Hepatocyte (in vitro differentiated cells): ENCODE results near the gene ZBTB7C.

Experiments
- EZH2 ChIP-seq: fragments of 200-600 bp; sonication (generic); IDR thresholded peaks from 2 replicates; pipeline ENCODE4 v1.6.1; 2016; ENCODE audit warnings: antibody characterized with exemption, mild to moderate bottlenecking, borderline replicate concordance
- EZH2phosphoT487 ChIP-seq: fragments of 200-600 bp; sonication (generic); IDR thresholded peaks from one replicate; pipeline ENCODE4 v1.6.1; 2018; ENCODE audit warnings: antibody characterized with exemption, mild to moderate bottlenecking, low read depth, moderate library complexity; ENCODE audit not compliant: unreplicated experiment, severe bottlenecking
- TF ChIP-seq, protein P1 (sequence below): fragments of 200-600 bp; sonication (generic); IDR thresholded peaks from 2 replicates; pipeline ENCODE4 v1.5.1; 2016; ENCODE audit warnings: antibody characterized with exemption, mild to moderate bottlenecking; ENCODE audit not compliant: poor library complexity

DNA sequence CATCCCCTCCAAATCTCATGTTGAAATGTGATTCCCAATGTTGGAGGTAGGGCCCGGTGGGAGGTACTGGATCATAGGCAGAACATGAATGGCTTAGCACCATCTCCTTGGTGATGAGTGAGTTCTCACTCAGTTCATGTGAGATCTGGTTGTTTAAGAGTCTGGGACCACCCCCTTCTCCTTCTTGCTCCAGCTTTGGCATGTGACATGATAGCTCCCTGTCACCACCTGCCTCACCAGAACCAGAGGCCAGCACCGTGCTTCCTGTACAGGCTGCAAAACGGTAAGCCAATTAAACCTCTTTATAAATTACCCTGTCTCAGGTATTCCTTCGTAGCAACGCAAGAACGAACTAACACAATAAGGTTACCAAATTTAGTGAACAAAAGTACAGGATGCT lies 95.4 kb downstream of the ZBTB7C start:
- TF ChIP-seq, protein P1, sequence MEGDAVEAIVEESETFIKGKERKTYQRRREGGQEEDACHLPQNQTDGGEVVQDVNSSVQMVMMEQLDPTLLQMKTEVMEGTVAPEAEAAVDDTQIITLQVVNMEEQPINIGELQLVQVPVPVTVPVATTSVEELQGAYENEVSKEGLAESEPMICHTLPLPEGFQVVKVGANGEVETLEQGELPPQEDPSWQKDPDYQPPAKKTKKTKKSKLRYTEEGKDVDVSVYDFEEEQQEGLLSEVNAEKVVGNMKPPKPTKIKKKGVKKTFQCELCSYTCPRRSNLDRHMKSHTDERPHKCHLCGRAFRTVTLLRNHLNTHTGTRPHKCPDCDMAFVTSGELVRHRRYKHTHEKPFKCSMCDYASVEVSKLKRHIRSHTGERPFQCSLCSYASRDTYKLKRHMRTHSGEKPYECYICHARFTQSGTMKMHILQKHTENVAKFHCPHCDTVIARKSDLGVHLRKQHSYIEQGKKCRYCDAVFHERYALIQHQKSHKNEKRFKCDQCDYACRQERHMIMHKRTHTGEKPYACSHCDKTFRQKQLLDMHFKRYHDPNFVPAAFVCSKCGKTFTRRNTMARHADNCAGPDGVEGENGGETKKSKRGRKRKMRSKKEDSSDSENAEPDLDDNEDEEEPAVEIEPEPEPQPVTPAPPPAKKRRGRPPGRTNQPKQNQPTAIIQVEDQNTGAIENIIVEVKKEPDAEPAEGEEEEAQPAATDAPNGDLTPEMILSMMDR: no peak
- TF ChIP-seq EZH2phosphoT487: no peak
- TF ChIP-seq EZH2: no peak
